HepG2 (cell line): ENCODE results near the gene ZBTB7A. TPM values are rescaled to one million over a fixed set of nuclear protein-coding genes. Genes with fewer than 3 reads are reported as not detected.
A peak's percentile ranks its signal among the peaks of the same experiment; 100 is the strongest.

Source experiments
- CAMTA2 ChIP-seq: sonication (generic); formaldehyde crosslinking; IDR thresholded peaks from 2 replicates; pipeline ENCODE4 v1.4.0; 2020; ENCODE audit warnings: mild to moderate bottlenecking, missing genetic modification reagents, borderline replicate concordance
- ELK4 ChIP-seq: sonication (generic); formaldehyde crosslinking; IDR thresholded peaks from 2 replicates; pipeline ENCODE4 v1.9.0; 2021; ENCODE audit warnings: missing genetic modification reagents, borderline replicate concordance
- FOXO1 ChIP-seq: sonication (generic); formaldehyde crosslinking; IDR thresholded peaks from 2 replicates; pipeline ENCODE4 v1.4.0; 2020; ENCODE audit warnings: missing genetic modification reagents
- GRHL1 ChIP-seq: sonication (generic); formaldehyde crosslinking; conservative IDR thresholded peaks from 2 replicates; pipeline ENCODE4 v1.8.0; 2022; ENCODE audit warnings: missing genetic modification reagents
- HOXA5 ChIP-seq: sonication (generic); formaldehyde crosslinking; IDR thresholded peaks from 2 replicates; pipeline ENCODE4 v1.4.0; 2020; ENCODE audit warnings: missing genetic modification reagents
- KDM5B ChIP-seq: sonication (generic); formaldehyde crosslinking; IDR thresholded peaks from 2 replicates; pipeline ENCODE4 v1.4.0; 2020; ENCODE audit warnings: missing genetic modification reagents, mild to moderate bottlenecking, borderline replicate concordance
- KLF6 ChIP-seq: IDR thresholded peaks from 2 replicates; pipeline ENCODE4 v1.8.0; 2016; ENCODE audit warnings: missing biosample characterization, missing genetic modification reagents
- MEF2D ChIP-seq: sonication (generic); formaldehyde crosslinking; IDR thresholded peaks from 2 replicates; pipeline ENCODE4 v1.5.1; 2020; ENCODE audit warnings: mild to moderate bottlenecking, missing genetic modification reagents
- MXD1 ChIP-seq: sonication (generic); formaldehyde crosslinking; IDR thresholded peaks from 2 replicates; pipeline ENCODE4 v1.4.0; 2020; ENCODE audit warnings: mild to moderate bottlenecking, missing genetic modification reagents
- MZF1 ChIP-seq: sonication (generic); formaldehyde crosslinking; IDR thresholded peaks from 2 replicates; pipeline ENCODE4 v1.8.1; 2023; ENCODE audit warnings: mild to moderate bottlenecking, missing genetic modification reagents, borderline replicate concordance
- NFYC ChIP-seq: IDR thresholded peaks from 2 replicates; pipeline ENCODE4 v1.6.1; 2016; ENCODE audit warnings: missing genetic modification reagents, missing compliant biosample characterization
- SAP130 ChIP-seq: IDR thresholded peaks from 2 replicates; pipeline ENCODE4 v1.6.1; 2016; ENCODE audit warnings: low read depth
- ZBTB43 ChIP-seq: sonication (generic); formaldehyde crosslinking; conservative IDR thresholded peaks from 2 replicates; pipeline ENCODE4 v1.4.0; 2020; ENCODE audit warnings: missing genetic modification reagents
- ZBTB7A ChIP-seq: sonication (generic); formaldehyde crosslinking; IDR thresholded peaks from 2 replicates; pipeline ENCODE4 v1.8.0; 2022; ENCODE audit warnings: mild to moderate bottlenecking, missing genetic modification reagents
- ZFX ChIP-seq: sonication (generic); formaldehyde crosslinking; IDR thresholded peaks from 2 replicates; pipeline ENCODE4 v1.4.0; 2020; ENCODE audit warnings: mild to moderate bottlenecking, low read depth, missing genetic modification reagents, moderate library complexity
- ZNF30 ChIP-seq: sonication (generic); formaldehyde crosslinking; IDR thresholded peaks from 2 replicates; pipeline ENCODE4 v1.5.0; 2020; ENCODE audit warnings: mild to moderate bottlenecking, missing genetic modification reagents
- ZSCAN30 ChIP-seq: sonication (generic); formaldehyde crosslinking; IDR thresholded peaks from 2 replicates; pipeline ENCODE4 v1.5.0; 2020; ENCODE audit warnings: mild to moderate bottlenecking, missing genetic modification reagents
- polyA plus RNA-seq, 8 experiments: library from polyadenylated mRNA; depleted of rRNA in 3 of 8; stranded (reverse) in 7 of 8; unstranded in 1 of 8; fragments of >200 nt; fragmentation: Illumina TruSeq in 4 of 8; extraction: Trizol in 4 of 8; gene quantifications; 2 replicates each; pipeline versions ENCODE4 v1.2.1 to v1.2.3, GENCODE V29; 2011 to 2016; ENCODE audit warnings: low read depth in 4 of 8, missing spikeins in 1 of 8, mixed read lengths in 1 of 8; ENCODE audit not compliant: insufficient read depth in 1 of 8
- total RNA-seq, 5 experiments: library from RNA; depleted of rRNA; stranded (reverse); fragments of >200 nt; fragmentation: Illumina TruSeq; extraction: Trizol; gene quantifications; 2 replicates each; pipeline ENCODE4 v1.2.3, GENCODE V29; 2016; ENCODE audit warnings: low read depth in 1 of 5
- TF ChIP-seq, protein P1 (sequence below): sonication (generic); formaldehyde crosslinking; IDR thresholded peaks from 2 replicates; pipeline ENCODE4 v1.5.0; 2020; ENCODE audit warnings: missing genetic modification reagents
- TF ChIP-seq, protein P2 (sequence below): sonication (generic); formaldehyde crosslinking; IDR thresholded peaks from 2 replicates; pipeline ENCODE4 v1.8.1; 2023; ENCODE audit warnings: missing genetic modification reagents, inconsistent platforms, borderline replicate concordance

The ZBTB7A gene
- total and polyA plus RNA-seq, 2 of the 13 experiments (the other 11 are each of a cell fraction or from before 2014, with no cell fraction given), result 3.6 to 4.0 TPM

DNA sequence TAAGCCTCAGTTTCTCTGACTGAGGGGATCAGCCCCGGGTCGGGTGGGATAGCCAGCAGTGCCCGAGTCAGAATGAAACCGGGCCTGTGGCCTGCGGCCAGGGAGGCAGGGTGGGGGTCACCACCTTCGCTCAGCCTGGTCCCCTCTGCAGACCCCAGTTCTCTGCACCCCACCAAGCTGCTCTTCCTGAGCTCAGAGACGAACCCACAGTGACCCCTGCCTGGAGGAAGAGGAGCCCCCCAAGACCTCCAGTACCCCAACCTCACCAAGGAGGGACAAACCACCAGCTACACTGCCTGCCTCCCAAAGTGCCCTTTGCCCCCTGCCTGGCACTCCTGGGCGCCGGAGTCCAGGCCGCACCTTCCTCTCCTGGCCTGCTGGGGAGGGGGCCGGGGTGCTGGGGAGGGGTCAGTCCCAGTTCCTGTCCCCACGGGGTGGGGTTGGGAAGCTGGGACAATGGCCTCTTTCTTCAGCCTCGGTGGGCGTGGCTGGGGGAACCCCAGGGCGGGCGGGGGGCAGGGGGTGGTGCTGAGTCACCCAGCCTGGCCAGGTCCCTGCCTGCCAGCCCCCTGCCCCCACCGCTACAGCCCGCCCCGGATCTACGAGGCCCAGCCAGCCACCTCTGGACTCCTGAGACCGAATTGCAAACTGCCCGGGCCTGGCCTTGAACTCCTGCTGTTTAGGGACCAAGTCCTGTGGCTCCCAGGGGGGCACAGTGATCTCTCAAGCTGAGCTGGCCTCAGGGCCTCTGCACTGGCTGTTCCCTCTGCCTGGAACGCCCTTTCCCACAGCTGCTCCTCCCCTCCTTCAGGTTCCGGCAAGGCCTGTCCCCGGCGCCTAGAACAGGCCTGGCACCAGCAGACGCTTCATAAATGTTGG is 14.3 kb downstream of the ZBTB7A start (continued):
- TF ChIP-seq CAMTA2 (CRISPR knock-in tag), result no peak
- peak; percentile 53; the same call in 1 of the 2 replicates for TF ChIP-seq KDM5B (CRISPR knock-in tag)
- TF ChIP-seq KLF6 (CRISPR knock-in tag), result peak; percentile 77
- TF ChIP-seq GRHL1 (CRISPR knock-in tag), result no peak
- no peak for TF ChIP-seq ZSCAN30 (CRISPR knock-in tag)
- 0 out of 2 replicates have a peak, but pooled peaks have one; percentile 45 for TF ChIP-seq MZF1 (CRISPR knock-in tag)
- TF ChIP-seq MXD1 (CRISPR knock-in tag), result peak; percentile 25; the same call in 1 of the 2 replicates
- TF ChIP-seq, protein P1, sequence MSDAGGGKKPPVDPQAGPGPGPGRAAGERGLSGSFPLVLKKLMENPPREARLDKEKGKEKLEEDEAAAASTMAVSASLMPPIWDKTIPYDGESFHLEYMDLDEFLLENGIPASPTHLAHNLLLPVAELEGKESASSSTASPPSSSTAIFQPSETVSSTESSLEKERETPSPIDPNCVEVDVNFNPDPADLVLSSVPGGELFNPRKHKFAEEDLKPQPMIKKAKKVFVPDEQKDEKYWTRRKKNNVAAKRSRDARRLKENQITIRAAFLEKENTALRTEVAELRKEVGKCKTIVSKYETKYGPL (CRISPR knock-in tag), result no peak
- peak; percentile 86 for TF ChIP-seq SAP130 (CRISPR knock-in tag)
- no peak for TF ChIP-seq ELK4 (CRISPR knock-in tag)
- TF ChIP-seq ZBTB43, result peak; percentile 46; the same call in 1 of the 2 replicates
- TF ChIP-seq, protein P2, sequence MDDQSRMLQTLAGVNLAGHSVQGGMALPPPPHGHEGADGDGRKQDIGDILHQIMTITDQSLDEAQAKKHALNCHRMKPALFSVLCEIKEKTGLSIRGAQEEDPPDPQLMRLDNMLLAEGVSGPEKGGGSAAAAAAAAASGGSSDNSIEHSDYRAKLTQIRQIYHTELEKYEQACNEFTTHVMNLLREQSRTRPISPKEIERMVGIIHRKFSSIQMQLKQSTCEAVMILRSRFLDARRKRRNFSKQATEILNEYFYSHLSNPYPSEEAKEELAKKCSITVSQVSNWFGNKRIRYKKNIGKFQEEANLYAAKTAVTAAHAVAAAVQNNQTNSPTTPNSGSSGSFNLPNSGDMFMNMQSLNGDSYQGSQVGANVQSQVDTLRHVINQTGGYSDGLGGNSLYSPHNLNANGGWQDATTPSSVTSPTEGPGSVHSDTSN (CRISPR knock-in tag), result no peak
- peak; percentile 75 for TF ChIP-seq ZBTB7A (CRISPR knock-in tag)
- TF ChIP-seq FOXO1 (CRISPR knock-in tag), result peak; percentile 84
- no peak; the same call in 1 of the 2 replicates for TF ChIP-seq NFYC (CRISPR knock-in tag)
- peak; percentile 89 for TF ChIP-seq MEF2D
- peak; percentile 92 for TF ChIP-seq ZFX
- no peak for TF ChIP-seq ZNF30
- peak; percentile 45; the same call in 1 of the 2 replicates for TF ChIP-seq HOXA5 (CRISPR knock-in tag)
